Urothelium cell line (cell line): ENCODE data around the gene MPIG6B.
"Not testable (repeated sequence)": the region's sequence is repeated elsewhere in the genome, so short reads cannot be mapped to it uniquely, and the experiment has no call there.

ENCODE experiments used
- DNase-seq: peaks from one replicate; pipeline ENCODE4 v3.0.0; 2011; ENCODE audit warnings: low spot score, mixed read lengths
- FAIRE-seq: peaks from 2 replicates; lab custom pipeline; 2011; peaks lifted over from hg19 to GRCh38; lab: Jason Lieb, UNC

Gene MPIG6B

DNA sequence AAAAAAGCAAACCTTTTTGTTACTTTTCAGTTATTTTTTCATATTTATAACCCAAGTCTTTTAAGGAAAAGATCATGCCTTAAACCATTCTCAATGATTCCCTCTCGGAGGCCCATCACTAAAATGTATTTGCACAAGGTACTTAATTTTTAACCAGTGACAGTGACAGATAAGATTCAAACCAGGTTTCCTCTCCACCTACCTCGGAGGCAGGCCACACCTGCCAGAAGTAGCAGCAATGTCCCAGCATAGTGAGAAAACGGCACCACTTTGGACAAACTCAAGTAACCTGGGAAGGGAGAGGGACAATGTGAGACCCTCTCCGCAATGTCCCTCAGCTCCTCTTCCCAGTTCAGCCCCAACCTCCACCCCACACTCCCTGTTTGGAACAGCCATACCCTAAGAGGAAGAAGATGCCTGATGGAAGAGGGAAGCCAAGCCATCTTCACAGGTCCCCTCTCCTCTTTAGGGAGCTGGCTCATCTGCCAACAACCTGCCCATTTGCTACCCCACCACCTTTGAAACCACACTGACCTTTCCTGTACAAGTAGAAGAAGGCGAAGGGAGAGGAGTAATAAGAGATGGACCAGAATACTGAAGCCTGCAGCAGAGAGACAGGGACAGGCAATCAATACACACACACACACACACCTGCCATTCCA lies 22.3 kb upstream of the MPIG6B start:
- FAIRE-seq (no peak), DNase-seq (no peak)

- no peak for FAIRE-seq
These were observed 21.3 kb upstream of the MPIG6B start for GRCh38 chr6:31701666-31702404.

GRCh38 chr6:31702405-31702818 lies 20.8 kb upstream of the MPIG6B start:
- peak; percentile 26 for DNase-seq
- no peak for FAIRE-seq

More at GRCh38 chr6:31701666-31702404, 21.3 kb upstream of the MPIG6B start:
- DNase-seq = no peak

DNA sequence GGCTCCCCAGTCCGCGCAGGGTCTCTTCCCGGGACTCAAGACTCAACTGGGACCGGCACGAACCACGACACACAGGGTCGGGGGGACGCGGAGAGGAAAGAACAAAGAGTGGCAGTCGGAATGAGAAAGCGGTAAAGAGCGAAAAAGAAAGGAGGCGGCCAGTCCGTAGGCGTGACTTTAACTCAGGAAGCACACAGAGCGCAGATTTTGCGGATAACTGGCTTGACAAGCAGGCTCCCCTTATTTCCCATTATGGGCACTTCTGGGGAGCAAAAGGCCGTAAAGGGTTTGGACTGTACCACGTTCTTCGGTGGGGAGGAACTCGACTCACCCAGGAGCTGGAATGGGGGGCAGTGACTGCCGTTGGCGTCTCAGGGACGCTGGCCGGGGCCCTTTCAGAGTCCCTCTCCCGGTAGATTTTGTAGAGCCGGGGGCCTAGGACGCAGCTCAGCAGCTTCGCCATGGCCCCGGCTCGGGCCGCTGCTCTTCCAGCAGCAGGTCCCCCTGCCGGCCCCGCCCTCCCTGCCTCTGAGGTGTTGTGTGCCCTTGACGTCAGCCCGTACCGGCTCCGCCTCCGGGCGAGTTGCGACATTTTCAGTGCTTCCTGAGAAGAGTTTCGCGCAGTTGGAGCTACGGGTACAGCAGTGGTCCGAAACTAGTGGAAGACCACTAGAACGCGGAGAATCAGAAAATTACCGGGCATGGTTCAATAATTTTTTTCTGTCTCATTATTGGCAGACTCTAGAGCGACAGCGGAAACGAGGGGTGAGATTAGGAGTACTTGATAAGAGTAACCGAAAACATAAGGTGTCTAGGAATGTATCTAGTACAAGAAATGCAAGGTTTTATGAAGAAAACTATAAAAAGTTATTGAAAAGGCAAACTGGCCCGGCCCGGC lies 20.1 kb upstream of the MPIG6B start, which contains the start of gene ABHD16A:
TSS of gene ABHD16A (minus strand) at position 506 of the 898 bp plus-strand sequence. CDS start at position 463, 43 bp downstream.
- peak; percentile 69 for FAIRE-seq
- DNase-seq = peak; percentile 99

DNA sequence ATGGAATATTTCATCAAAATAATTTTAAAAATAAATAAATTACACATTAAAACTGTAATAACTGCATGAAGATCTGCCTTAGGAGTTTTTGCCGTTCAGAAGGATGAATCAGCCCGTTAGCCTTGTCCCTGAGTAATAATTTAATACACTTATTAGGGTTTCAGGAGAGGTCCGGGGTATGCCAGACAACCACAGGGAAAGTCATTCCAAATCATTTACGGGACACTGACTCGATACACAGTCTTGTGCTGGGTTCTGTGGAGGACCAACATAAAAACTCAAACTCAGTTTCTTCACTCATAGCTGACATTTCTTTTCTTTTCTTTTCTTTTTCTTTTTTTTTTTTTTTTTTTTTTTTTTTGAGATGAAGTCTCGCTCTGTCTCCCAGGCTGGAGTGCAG lies 17.2 kb upstream of the MPIG6B start:
- DNase-seq (no peak), FAIRE-seq (no peak)

DNA sequence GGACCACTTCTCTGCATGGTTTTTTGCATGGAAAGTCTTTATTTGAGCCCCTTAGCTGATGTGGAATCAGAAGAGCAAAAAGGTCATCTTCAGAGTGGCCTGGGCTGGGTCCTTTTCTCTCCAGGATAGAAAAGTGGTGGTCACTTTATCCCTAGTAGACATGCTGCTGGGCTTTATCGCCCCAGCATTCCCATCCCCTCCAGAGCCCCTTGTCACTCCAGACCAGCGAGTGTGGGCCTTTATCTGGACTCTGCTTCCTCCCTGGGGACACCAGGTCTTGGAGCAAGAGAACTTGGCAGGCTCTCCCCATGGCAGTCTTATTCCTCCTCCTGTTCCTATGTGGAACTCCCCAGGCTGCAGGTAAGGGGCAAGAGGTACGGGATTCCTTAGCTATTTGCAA lies 16.6 kb upstream of the MPIG6B start, which contains the start of gene LY6G6F:
TSS of gene LY6G6F (plus strand) at position 268 of the 400 bp plus-strand sequence. CDS start at position 309, 41 bp downstream.
- DNase-seq (no peak), FAIRE-seq (no peak)

- DNase-seq (no peak), FAIRE-seq (no peak)
These were observed 15.5 kb upstream of the MPIG6B start for GRCh38 chr6:31707701-31708100.

DNA sequence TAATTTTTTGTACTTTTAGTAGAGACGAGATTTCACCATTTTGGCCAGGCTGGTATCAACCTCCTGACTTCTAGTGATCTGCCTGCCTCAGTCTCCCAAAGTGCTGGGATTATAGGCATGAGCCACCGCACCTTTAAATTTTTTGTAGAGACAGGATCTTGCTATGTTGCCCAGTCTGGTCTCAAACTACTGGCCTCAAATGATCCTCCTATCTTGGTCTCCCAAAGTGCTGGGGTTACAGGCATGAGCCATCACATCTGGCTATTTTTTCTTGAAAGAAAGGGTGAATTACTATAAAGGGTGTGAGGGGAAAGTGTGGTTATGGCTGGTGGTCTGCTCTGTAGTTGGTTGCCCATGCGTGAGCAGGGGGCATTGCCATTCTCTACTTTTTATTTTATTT lies 14.9 kb upstream of the MPIG6B start:
- no peak for DNase-seq
- no peak for FAIRE-seq

GRCh38 chr6:31709157-31709556 lies 14.0 kb upstream of the MPIG6B start:
- not testable (repeated sequence) for FAIRE-seq, DNase-seq

DNA sequence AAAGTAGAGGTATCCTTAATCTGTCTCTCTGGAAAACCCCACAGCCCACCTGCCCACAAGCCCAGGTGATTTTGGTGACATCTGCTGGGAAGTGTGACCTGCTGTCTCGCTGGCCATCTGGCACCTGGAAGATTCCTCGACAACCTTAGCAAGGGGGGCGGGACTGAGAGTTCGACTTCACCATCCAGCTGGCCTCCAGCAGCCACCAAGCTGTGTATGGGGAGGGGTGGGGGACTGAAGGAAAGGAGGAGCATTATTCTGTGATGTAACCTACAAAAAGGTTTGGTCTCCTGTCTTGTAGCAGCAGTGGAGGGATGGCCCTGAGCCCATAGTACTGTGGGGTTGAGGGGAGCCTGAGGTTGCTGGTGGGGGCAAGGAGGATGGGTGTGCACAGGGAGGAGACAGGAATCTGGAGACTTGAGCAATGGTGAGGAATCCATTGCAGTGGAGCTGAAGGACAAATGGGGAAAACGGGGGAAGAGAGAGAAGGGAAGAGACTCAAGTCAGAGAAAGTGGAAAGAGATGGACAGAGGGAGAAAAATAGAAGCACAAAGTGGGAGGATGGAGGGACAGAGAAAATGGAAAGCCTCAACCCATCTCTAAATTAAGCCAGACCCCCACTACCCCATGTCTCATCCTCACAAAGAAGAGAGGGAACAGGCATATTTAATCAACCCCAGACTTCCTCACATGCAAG lies 12.5 kb upstream of the MPIG6B start:
- FAIRE-seq (no peak), DNase-seq (no peak)

DNA sequence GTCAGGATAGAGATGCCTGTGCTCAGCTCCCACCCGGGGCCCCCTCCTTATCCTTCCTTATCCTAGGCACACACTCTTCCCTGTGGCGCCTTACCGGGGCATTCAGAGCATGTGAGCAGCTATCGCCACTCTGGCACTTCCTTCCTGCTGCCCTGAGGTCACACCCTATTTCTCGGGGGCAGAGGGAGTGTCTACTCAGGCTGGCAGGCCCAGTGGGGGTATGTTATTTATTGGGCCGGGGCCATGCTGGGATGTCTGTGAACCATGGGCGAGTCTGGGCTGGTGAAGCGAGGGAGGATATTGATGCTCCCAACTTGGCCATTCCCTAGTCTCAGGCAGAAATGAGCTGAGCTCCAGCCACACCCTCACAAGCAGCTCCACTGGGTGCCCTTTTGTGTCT lies 11.9 kb upstream of the MPIG6B start:
- DNase-seq = no peak

GRCh38 chr6:31712296-31712695 lies 10.9 kb upstream of the MPIG6B start:
- DNase-seq = peak; percentile 29
- FAIRE-seq = peak; percentile 56

More for the DNA sequence above, 11.9 kb upstream of the MPIG6B start:
- FAIRE-seq = no peak

DNA sequence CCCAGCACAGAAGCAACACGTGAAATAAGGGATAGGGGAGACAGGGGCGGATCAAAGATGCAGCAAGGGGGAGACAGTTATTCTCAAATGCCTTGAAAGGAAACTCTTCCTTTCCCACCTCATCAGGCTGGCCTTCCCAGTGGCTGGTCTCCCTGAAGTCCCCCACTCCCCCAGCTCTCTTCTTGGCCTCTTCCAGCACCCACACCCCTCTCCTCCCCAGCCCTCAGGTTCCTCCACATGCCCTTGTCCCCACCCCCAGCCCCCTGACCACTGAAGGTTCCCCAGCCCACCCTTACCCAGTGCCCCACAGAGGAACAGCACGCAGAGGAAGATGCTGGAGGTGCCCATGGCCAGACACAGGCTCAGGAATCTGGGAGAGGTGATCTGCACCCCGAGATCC lies 9.7 kb upstream of the MPIG6B start:
- FAIRE-seq (no peak), DNase-seq (no peak)

DNA sequence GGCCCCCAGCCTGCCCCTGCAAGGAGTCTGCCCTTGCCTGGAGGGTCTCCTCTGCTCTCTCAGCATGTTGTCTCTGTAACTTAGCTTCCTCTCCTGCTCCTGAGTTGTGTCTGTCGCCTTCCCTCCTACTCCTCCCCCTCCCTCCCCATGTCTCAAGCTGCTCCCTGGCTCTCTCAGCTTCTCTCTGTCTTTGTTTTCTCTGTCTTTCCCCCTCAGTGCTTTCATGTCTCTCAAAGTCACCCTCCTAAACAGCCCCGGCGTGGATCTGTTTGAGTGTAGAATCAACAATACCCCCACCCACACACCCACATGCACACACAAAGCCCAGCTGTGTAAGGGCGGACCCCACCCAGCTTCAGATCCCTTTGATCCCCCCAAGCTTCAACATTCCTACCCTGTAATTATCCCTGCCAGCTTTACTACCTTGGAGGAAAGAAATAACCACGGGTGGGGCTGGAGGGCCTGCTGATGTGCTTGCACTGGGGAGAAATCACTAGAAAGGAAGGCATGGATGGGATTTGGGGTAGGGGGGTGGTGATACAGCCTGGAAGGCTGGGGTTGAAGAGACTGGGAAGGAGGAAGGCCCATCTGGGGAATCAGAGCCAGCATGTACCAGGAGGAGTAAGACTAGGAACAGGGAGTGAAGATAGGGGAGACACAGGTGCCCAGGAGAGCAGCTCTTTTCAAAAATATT lies 9.0 kb upstream of the MPIG6B start:
- no peak for DNase-seq

DNA sequence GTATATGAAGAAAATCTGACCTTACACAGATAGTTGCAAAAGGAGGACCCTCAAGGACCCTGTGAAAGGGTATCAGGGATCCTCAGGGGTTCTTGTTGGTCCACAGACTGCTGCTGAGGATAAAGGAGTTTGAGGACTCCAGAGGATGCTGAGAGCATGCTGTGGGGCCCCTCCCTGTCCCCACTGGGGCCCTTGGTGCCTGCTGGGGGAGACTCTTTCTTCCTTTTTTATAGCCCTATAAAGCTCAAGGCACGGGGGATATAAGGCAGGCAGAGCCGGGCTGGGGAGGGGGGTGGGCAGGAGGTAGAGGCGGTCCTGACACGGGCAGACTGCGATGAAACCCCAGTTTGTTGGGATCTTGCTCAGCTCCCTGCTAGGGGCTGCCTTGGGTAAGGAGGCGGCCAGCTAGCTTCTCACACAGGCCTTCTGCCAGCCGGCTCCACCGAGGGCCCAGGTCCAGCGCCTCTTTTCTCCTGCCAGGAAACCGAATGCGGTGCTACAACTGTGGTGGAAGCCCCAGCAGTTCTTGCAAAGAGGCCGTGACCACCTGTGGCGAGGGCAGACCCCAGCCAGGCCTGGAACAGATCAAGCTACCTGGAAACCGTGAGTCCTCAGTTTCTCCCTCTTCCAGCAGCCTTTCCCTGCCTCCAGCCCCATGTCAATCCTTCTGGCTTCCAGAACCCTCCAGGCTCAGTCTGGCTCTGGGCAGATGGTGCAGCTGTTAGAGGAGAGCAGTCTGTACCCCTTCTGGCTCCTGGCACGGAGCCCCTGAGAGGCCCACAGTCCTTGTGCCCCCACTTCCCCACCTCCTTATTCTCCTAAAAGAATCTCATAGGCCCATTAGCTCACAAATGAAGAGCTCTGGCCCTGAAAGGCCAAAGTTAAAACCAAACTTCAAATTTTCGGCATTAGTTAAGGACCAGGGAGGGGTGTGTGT lies 7.9 kb upstream of the MPIG6B start, which contains the start of gene LY6G6D:
TSS of gene LY6G6D (plus strand) at position 327 of the 937 bp plus-strand sequence. CDS start at position 335, 8 bp downstream.
- FAIRE-seq (no peak), DNase-seq (no peak)

More for the DNA sequence above, 9.0 kb upstream of the MPIG6B start:
- FAIRE-seq = peak; percentile 17

GRCh38 chr6:31717499-31718222 lies 5.5 kb upstream of the MPIG6B start:
- DNase-seq (no peak), FAIRE-seq (peak; percentile 61)

GRCh38 chr6:31718265-31718664 lies 4.9 kb upstream of the MPIG6B start:
- DNase-seq = no peak
- no peak for FAIRE-seq

DNA sequence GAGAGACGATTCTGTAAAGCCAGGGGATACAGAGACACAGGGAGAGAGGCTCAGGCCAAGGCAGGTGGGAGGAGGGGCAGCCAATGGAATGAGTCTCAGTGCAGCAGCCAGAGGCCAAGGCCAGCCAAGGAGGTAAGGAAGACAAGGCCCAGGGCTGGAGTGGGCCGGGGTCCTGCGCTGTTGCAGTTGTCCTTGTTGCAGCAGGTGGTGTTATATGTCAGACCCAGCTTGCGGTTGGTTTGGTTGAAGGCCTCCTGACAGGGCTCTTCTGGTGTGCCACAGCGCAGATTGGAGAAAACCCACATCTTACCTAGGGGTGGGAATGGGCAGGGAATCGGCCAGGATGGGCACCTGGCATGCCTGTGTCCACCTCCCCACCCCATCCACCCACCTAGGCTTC lies 4.2 kb upstream of the MPIG6B start:
- no peak for DNase-seq
- FAIRE-seq = no peak
